Tibial artery (tissue), 4 donors: ENCODE results near the gene PEX7.

Experiments used
- DNase-seq, 2 donors: peaks; one replicate each; pipeline ENCODE4 v3.0.0-alpha.2; 2019
- H3K27ac ChIP-seq, 2 donors: fragments of 200-600 bp; sonication (generic) in 1 of 2; 1 replicate in 1 of 2; 2 replicates in 1 of 2; pipeline ENCODE4 v1.5.1; 2018 to 2019; ENCODE audit warnings: mild to moderate bottlenecking in 1 of 2
- H3K27me3 ChIP-seq, 2 donors: fragments of 200-600 bp; sonication (generic) in 1 of 2; one replicate each; pipeline versions ENCODE4 v1.5.1 to v1.6.0; 2016 to 2019
- H3K36me3 ChIP-seq, 3 donors: fragments of 200-600 bp; sonication (generic) in 2 of 3; one replicate each; pipeline ENCODE4 v1.5.1; 2016 to 2019; ENCODE audit warnings: mild to moderate bottlenecking in 2 of 3
- H3K4me1 ChIP-seq, 4 donors: fragments of 200-600 bp; sonication (generic) in 2 of 4; 1 replicate in 3 of 4; 2 replicates in 1 of 4; pipeline ENCODE4 v1.5.1; 2016 to 2019
- H3K4me3 ChIP-seq, 2 donors: fragments of 200-600 bp; sonication (generic) in 1 of 2; 1 replicate in 1 of 2; 2 replicates in 1 of 2; pipeline ENCODE4 v1.5.1; 2018 to 2019; ENCODE audit warnings: mild to moderate bottlenecking in 2 of 2
- H3K9me3 ChIP-seq, 3 donors: fragments of 200-600 bp; sonication (generic) in 1 of 3; one replicate each; pipeline ENCODE4 v1.5.1; 2016 to 2019
- CTCF ChIP-seq, 2 experiments: fragments of 200-600 bp in 1 of 2; fragments of 450-650 bp in 1 of 2; IDR thresholded peaks; one replicate each; pipeline ENCODE4 v1.5.1; 2017 to 2019; ENCODE audit warnings: antibody characterized with exemption in 2 of 2, mild to moderate bottlenecking in 1 of 2, moderate library complexity in 1 of 2
- intact Hi-C: fragments of 100-400 bp; cut with DNase I; formaldehyde crosslinking; loops from one replicate; pipeline ENCODE4 v1.15.0; 2023; ENCODE audit warnings: low total_unique reads

The PEX7 gene

GRCh38 chr6:136792095-136792409 lies 30.3 kb upstream of the PEX7 start:
- Histone ChIP-seq H3K27ac (peak overlapping the region; percentile 96 to 98), H3K4me3 (peak overlapping the region; percentile 81 to 87), H3K9me3 (no peaks in the 10 kb centered on the region), H3K36me3 (no peaks in the 10 kb centered on the region), H3K4me1 (peaks cover 0 to 39% (median 20%) of the 10 kb centered on the region in 4 donors), H3K27me3 (no peaks in the 10 kb centered on the region)
- intact Hi-C loops, result loop anchor here (2.0 kb wide), 1 partner anchor 209 kb away; no protein-coding TSS in a partner anchor
- TF ChIP-seq CTCF (IDR thresholded peaks at IDR 0.05), result no peak
- no peak for DNase-seq

- H3K36me3 ChIP-seq, result no peaks in the 10 kb centered on the region
Observed at GRCh38 chr6:136792410-136793262, 29.8 kb upstream of the PEX7 start, which contains the start of gene MAP3K5. TSS of gene MAP3K5 (minus strand) at chr6:136792477. CDS start at chr6:136792157, 320 bp downstream.

GRCh38 chr6:136793363-136793762 lies 29.0 kb upstream of the PEX7 start:
- intact Hi-C loops, result loop anchor here (1.0 to 2.0 kb wide), 2 partner anchors 149 to 211 kb away; no protein-coding TSS in a partner anchor
- DNase-seq, result no peak
- H3K9me3 ChIP-seq, result no peaks in the 10 kb centered on the region

More at GRCh38 chr6:136792410-136793262, 29.8 kb upstream of the PEX7 start, which contains the start of gene MAP3K5:
- intact Hi-C loops, result loop anchor here (1.0 to 2.0 kb wide), 2 partner anchors 148 to 210 kb away; no protein-coding TSS in a partner anchor
- Histone ChIP-seq H3K4me1 (peaks cover 0 to 33% (median 14%) of the 10 kb centered on the region in 4 donors), H3K27me3 (no peaks in the 10 kb centered on the region), H3K27ac (peak within 1 kb of the TSS; percentile 96 to 98), H3K9me3 (no peaks in the 10 kb centered on the region), H3K4me3 (peak within 1 kb of the TSS; percentile 81 to 87)
- DNase-seq, result peak; percentile 93 to 96
- peak; percentile 75 to 81 for TF ChIP-seq CTCF (IDR thresholded peaks at IDR 0.05)

GRCh38 chr6:136795386-136795785 lies 27.0 kb upstream of the PEX7 start:
- intact Hi-C loops, result no loop called here
- H3K36me3 ChIP-seq, result no peaks in the 10 kb centered on the region
- H3K4me1 ChIP-seq, result peaks cover 0 to 8% (median 6%) of the 10 kb centered on the region in 4 donors
- H3K9me3 ChIP-seq, result no peaks in the 10 kb centered on the region
- DNase-seq, result no peak
- H3K4me3 ChIP-seq, result no peak overlapping the region
- H3K27ac ChIP-seq, result no peak overlapping the region
- no peaks in the 10 kb centered on the region for H3K27me3 ChIP-seq
- no peak for TF ChIP-seq CTCF (IDR thresholded peaks at IDR 0.05)

More at GRCh38 chr6:136793363-136793762, 29.0 kb upstream of the PEX7 start:
- Histone ChIP-seq H3K36me3 (no peaks in the 10 kb centered on the region), H3K4me3 (peak overlapping the region; percentile 81 to 87), H3K27me3 (no peaks in the 10 kb centered on the region), H3K4me1 (peaks cover 0 to 26% (median 9%) of the 10 kb centered on the region in 4 donors), H3K27ac (peak overlapping the region; percentile 96 to 98)
- TF ChIP-seq CTCF (IDR thresholded peaks at IDR 0.05), result no peak

GRCh38 chr6:136795996-136796395 lies 26.4 kb upstream of the PEX7 start:
- H3K27ac ChIP-seq, result no peak overlapping the region
- H3K4me1 ChIP-seq, result peaks cover 0 to 8% (median 6%) of the 10 kb centered on the region in 4 donors
- H3K9me3 ChIP-seq, result no peaks in the 10 kb centered on the region
- H3K4me3 ChIP-seq, result no peak overlapping the region
- intact Hi-C loops, result no loop called here
- DNase-seq, result no peak
- no peaks in the 10 kb centered on the region for H3K36me3 ChIP-seq
- no peaks in the 10 kb centered on the region for H3K27me3 ChIP-seq
- TF ChIP-seq CTCF (IDR thresholded peaks at IDR 0.05), result no peak
